NCI-H146 (cell line): ENCODE results near the gene EP300.

ENCODE experiments used
- DNase-seq: peaks from one replicate; lab custom pipeline; 2025; lab: John Stamatoyannopoulos, UW

Gene EP300

DNA sequence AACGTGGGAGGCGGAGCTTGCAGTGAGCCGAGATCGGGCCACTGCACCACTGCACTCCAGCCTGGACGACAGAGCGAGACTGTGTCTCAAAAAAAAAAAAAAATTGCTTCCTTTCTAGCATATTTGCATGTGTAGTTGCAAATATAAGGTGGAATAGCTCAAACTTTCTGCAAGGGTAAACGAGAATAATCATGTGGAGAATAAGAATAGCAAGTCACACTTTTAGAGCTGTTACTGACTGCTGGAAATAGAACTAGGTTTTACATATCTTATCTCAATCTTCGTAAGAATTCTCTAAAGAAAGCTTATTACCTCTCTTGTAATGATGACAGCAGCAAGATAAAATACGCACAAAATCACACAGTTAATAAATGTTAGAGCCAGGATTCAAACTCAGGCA is 114.3 kb downstream of the EP300 start:
- no peak for DNase-seq

DNA sequence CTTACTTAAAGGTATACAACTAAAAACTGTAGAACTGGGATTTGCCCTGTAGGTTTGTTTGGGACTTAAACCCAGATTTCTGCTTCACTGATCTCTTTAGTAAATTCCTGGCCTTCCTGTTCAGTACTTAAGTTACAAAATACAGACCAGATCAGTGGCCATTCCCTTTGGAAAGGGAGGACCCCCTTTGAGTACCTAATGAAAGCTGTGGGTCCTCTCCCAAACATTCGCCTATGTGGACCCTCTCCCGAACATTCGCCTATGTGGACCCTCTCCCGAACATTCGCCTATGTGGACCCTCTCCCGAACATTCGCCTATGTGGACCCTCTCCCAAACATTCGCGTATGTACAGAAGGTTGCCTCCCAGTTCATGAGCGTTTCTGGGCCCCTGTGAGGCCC is 123.0 kb downstream of the EP300 start:
- no peak for DNase-seq

DNA sequence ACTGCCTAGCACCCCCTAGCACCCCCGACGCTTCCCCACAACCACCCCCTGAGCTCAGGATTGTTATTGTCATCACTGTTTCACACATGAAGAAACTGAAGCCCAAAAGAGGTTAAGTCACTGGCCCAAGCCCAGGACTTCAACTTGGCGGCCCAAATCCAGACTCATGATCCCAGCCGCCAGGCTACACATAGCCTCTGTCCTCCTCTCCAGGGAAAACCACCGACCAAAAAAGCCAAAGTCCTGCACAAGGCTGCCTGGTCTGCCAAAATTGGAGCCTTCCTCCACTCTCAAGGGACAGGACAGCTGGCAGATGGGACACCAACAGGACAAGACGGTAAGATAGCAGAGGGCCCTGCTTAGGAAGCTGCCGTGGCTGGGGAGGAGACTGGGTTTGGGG is 123.5 kb downstream of the EP300 start:
- DNase-seq: no peak

DNA sequence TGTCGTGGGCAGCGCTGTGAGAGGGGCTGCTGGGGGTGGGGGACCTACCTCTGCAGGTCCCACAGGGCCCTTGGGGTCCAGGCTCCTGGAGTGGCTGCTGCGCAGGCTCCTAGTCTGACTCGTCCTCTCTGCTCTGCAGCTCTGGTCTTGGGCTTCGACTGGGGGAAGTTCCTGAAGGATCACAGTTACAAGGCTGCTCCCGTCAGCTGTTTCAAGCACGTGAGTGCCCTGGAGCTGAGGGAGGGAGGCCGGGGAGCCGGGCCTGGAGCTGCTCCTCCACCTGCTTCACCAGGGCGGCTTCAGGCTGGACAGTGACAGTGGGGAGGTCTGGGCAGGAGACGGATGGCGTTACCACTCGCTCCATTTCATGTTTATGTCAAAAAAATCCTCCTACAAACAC is 124.6 kb downstream of the EP300 start:
- no peak for DNase-seq

DNA sequence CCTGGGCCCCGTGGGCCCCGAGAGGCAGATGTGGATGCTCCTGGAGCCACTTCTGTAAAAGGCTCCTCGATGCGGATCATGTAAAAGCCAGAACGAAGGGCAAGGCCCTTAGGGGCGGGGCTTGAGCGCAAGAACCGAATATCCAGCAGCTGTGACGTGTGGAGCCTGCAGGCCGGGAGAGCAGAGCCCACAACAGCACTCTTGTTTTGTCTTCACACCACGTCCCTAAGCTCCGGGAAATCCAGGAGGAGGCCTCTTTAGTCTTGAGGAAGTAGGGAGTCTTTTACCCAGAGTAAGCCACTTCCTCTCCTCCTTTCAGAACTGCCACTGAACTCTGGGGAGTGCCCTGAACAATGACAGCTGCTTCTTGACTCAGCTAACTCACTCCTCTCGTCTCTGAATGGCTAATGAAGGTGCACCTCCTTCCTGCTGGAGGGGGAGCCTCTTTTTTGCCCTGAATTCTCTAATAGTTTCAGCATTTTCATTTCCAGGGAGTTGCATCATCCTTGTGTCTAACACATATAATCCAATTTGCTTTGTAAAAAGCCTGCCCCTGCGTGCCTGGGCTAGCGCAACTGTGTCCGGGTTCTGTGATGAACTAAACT is 125.3 kb downstream of the EP300 start:
- DNase-seq: no peak

DNA sequence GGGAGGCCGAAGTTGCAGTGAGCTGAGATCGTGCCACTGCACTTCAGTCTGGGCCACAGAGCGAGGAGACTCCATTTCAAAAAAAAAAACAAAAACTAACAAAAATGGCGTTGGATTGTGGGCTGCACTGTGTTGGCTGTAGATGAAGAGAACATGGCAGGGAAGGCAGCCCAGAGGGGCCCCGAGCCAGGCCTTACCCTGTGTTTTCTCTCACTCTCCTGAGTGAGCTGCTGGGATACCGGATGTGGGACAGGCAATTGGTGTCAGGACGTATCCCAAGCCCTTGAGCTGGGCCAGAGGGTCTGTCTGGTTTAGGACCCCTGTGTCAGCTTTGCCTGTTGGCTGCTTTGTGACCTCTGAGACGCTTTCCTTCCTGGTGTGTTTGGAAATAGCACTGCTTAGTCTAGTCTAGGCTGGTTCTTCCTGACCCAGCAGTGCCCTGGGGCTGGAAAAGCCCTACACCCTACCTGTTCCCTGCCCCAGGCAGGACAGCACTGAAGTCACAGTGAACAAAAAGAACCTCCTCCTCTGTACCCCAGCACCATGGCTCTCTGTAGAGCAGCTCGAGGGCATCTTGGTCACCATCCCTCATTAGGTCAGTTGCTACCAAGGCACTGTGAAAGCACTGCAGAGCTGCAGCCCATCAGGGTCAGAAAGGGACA is 130.6 kb downstream of the EP300 start:
- no peak for DNase-seq

DNA sequence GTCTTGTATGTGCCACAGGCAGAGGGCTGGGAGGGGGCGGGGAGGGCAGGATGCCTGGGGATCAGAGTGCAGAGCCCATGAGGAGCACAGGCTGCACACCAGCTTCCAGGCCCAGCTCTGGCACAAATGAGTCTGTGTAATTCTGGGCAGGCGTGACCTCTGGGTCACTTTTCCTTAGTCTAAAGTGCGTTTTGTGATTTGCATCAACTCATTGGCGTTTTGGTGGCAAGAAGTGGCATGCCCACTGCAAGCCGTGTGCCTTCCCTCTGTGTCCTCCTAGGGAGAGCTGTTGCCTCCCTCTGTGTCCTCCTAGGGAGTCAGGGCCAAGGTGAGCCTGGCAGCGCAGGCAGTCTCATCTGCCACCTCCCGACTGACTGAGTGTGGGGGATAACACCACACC is 131.1 kb downstream of the EP300 start:
- DNase-seq: no peak

DNA sequence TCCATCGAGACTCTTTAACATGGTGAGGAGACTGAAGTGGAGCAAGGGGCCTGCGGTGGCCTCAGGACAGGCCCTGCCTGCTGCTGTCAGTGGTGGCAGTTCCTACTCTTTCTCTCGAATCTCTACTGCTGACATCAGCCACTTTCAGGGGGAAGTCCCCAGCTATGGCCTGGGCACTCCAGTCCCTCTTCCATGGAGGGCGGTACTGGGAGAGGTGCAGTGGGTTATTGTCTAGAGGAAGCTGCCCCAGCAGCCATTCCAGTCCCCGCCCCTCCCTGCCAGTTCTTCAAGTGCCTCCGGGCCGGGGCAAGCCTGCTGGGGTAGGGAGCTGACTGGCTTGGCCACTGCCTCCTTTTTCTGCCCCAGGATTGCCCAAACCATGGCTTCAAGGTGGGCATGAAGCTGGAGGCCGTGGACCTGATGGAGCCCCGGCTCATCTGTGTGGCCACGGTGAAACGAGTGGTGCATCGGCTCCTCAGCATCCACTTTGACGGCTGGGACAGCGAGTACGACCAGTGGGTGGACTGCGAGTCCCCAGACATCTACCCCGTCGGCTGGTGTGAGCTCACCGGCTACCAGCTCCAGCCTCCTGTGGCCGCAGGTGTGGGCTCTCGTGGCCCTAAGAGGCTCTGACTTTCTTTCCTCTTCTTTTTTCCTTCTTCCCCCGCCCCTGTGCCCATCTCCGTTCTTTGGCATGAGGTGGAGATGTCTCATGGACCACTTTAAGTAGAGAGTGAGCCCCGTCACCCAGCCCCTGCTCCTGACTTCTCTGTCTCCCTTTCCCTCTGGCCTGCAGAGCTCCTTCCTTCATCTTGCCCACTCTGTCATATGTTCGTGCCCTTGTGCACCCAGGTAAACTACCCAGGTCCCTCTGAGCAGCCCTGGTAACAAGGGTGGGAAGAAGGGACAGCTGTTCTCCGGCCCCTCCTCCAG is 134.6 kb downstream of the EP300 start:
- DNase-seq: no peak

DNA sequence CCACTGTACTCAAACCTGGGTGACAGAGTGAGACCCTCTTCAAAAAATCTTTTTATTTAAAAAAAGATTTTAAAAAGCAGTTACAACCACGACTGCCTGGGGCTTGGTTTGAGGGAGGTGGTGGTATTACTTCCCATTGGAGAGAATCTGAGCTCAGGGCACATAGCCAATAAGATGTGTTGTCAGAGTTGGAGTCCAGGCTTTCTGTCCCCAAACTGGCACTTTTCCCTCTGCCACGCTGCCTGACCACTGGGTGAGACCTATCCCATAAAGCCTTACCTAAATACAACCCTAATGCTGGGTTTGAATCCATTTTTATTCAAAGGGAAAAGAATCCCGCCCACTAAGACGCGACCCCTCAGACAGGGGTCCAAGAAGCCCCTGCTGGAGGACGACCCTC is 136.8 kb downstream of the EP300 start:
- DNase-seq: no peak
